ENCODE results near the gene HIGD1B. TPM values are rescaled to one million over a fixed set of nuclear protein-coding genes. Genes with fewer than 3 reads are reported as not detected.
A peak's percentile ranks its signal among the peaks of the same experiment; 100 is the strongest.

Gene HIGD1B
- total and polyA plus RNA-seq, 4 donors, result 0.28 to 0.43 TPM; not detected in 2

DNA sequence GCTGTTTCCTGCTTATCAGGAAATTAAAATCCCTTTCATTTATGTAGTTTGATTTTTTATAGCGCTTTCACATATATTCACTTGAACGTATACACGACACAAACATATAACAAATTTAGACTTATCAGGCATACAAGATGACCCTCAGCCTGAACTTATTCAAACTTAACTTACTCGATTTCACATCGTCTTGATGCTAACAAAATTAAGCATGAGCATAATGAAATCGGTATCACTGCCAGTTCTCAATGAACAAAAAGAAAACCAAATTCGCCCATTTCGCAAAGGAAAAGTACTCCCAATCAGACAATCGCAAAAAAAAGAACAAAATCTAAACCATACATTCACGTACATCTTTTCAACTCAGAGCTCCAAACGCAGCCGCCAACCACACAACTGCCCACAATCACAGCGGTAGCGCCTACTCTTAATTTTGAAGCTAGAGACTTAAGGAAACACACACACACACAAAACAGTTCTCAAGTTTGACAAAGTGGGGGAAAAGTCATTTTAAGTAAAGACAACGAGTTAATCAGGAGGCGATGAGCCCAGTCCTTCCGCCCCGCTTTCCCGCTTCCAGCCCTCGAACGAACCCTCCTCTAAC lies 18.7 kb upstream of the HIGD1B start:
- Histone ChIP-seq H3K4me1 (ENCODE audit: control insufficient read depth in 4 of 4, insufficient read depth in 4 of 4, low read length in 3 of 4) (peaks cover 10 to 12% (median 11%) of the 10 kb centered on the region in 4 donors), H3K9me3 (ENCODE audit: control insufficient read depth in 4 of 4, low read length in 3 of 4) (no peaks in the 10 kb centered on the region), H3K27me3 (ENCODE audit: control insufficient read depth in 4 of 4, insufficient read depth in 4 of 4, low read length in 3 of 4) (peaks cover 0 to 10% (median 2%) of the 10 kb centered on the region in 4 donors), H3K4me3 (ENCODE audit: low read depth in 1 of 3, low read length in 3 of 3) (peak overlapping the region in 1 of 3 donors; percentile 69), H3K9ac (ENCODE audit: low read depth in 1 of 2, low read length in 2 of 2) (peak overlapping the region in 1 of 2 donors; percentile 38), H3K27ac (ENCODE audit: low read depth in 1 of 2, low read length in 2 of 2) (peak overlapping the region in 1 of 2 donors; percentile 12), H3K36me3 (ENCODE audit: control insufficient read depth in 4 of 4, insufficient read depth in 3 of 4, low read depth in 1 of 4, low read length in 3 of 4) (no peaks in the 10 kb centered on the region)
- DNase-seq (ENCODE audit: low spot score), result no peak
- 11% methylated on average over 21 of the region's 21 CpGs for WGBS
- TF ChIP-seq, protein P1, sequence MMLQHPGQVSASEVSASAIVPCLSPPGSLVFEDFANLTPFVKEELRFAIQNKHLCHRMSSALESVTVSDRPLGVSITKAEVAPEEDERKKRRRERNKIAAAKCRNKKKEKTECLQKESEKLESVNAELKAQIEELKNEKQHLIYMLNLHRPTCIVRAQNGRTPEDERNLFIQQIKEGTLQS (IDR thresholded peaks at IDR 0.05), result no peak
- TF ChIP-seq HNF4A (conservative IDR thresholded peaks at IDR 0.05) (no peak), RXRA (IDR thresholded peaks at IDR 0.05) (no peak), FOXA2 (IDR thresholded peaks at IDR 0.05) (no peak), EGR1 (IDR thresholded peaks at IDR 0.05; ENCODE audit: low read depth in 2 of 2) (no peak), FOXA1 (IDR thresholded peaks at IDR 0.05) (no peak), RAD21 (IDR thresholded peaks at IDR 0.05) (no peak), TAF1 (conservative IDR thresholded peaks at IDR 0.05) (no peak)
- TF ChIP-seq, protein P2, sequence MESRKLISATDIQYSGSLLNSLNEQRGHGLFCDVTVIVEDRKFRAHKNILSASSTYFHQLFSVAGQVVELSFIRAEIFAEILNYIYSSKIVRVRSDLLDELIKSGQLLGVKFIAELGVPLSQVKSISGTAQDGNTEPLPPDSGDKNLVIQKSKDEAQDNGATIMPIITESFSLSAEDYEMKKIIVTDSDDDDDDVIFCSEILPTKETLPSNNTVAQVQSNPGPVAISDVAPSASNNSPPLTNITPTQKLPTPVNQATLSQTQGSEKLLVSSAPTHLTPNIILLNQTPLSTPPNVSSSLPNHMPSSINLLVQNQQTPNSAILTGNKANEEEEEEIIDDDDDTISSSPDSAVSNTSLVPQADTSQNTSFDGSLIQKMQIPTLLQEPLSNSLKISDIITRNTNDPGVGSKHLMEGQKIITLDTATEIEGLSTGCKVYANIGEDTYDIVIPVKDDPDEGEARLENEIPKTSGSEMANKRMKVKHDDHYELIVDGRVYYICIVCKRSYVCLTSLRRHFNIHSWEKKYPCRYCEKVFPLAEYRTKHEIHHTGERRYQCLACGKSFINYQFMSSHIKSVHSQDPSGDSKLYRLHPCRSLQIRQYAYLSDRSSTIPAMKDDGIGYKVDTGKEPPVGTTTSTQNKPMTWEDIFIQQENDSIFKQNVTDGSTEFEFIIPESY (IDR thresholded peaks at IDR 0.05), result no peak
- TF ChIP-seq, protein P3, sequence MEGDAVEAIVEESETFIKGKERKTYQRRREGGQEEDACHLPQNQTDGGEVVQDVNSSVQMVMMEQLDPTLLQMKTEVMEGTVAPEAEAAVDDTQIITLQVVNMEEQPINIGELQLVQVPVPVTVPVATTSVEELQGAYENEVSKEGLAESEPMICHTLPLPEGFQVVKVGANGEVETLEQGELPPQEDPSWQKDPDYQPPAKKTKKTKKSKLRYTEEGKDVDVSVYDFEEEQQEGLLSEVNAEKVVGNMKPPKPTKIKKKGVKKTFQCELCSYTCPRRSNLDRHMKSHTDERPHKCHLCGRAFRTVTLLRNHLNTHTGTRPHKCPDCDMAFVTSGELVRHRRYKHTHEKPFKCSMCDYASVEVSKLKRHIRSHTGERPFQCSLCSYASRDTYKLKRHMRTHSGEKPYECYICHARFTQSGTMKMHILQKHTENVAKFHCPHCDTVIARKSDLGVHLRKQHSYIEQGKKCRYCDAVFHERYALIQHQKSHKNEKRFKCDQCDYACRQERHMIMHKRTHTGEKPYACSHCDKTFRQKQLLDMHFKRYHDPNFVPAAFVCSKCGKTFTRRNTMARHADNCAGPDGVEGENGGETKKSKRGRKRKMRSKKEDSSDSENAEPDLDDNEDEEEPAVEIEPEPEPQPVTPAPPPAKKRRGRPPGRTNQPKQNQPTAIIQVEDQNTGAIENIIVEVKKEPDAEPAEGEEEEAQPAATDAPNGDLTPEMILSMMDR (IDR thresholded peaks at IDR 0.05; ENCODE audit: low read depth, low read length, missing input control), result no peak
- TF ChIP-seq, protein P4, sequence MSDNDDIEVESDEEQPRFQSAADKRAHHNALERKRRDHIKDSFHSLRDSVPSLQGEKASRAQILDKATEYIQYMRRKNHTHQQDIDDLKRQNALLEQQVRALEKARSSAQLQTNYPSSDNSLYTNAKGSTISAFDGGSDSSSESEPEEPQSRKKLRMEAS (IDR thresholded peaks at IDR 0.05), result no peak

DNA sequence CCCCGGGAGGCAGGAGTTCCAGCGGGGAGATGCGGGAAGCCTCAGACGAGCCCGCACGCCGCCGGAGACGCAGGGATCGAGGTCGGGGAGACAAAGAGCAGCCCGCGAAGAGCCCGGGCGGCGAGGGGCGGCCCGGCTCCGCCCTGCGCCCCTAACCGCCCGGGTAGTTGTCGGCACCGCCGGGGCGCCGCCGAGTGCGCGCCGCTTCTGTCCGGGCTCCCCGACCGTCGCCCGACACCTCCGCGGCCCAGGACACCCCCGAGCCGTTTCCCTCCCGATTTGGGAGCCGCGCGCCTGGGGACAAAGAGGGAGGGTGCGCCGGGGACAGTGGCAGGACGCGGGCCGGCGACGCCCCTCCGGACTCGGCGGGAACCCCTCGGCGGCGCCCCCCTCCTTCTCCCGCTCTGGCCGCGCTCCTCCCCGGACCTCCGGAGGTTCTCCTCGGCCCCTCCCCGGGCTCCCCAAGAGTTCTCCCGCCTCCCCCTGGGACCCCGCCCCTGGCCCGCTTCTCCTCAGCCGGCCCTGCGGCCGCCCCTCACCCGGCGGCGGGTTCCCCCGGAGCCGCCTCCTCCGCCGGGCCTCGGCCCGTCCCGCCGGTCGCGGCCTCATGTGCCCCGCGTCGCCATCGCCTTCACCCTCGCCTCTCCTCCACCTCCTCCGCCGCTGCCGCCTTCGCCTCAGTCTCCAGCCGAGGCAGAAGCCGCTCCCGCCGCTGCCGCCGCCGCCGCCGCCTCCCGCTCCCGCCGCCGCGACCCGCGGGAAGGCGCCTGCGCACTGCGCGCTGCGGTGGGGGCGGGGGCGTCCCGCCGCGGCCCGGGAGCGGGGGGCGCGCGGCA lies 17.9 kb upstream of the HIGD1B start, which contains the start of gene GJC1:
Gene GJC1, minus strand, starts transcription at position 765 of the 836 bp plus-strand sequence. CDS start 24,470 bp downstream, outside the sequence.
- 3% methylated on average over 123 of the region's 123 CpGs for whole genome bisulfite sequencing
- H3K4me1 ChIP-seq (ENCODE audit: control insufficient read depth in 4 of 4, insufficient read depth in 4 of 4, low read length in 3 of 4), result peaks cover 10 to 12% (median 11%) of the 10 kb centered on the region in 4 donors
- H3K27ac ChIP-seq (ENCODE audit: low read depth in 1 of 2, low read length in 2 of 2), result peak within 1 kb of the TSS in 1 of 2 donors; percentile 12
- H3K4me3 ChIP-seq (ENCODE audit: low read depth in 1 of 3, low read length in 3 of 3), result peak within 1 kb of the TSS in 2 of 3 donors; percentile 23 to 69
- no peak within 1 kb of the TSS for H3K9ac ChIP-seq (ENCODE audit: low read depth in 1 of 2, low read length in 2 of 2)
- no peaks in the 10 kb centered on the region for H3K9me3 ChIP-seq (ENCODE audit: control insufficient read depth in 4 of 4, low read length in 3 of 4)
- H3K36me3 ChIP-seq (ENCODE audit: control insufficient read depth in 4 of 4, insufficient read depth in 3 of 4, low read depth in 1 of 4, low read length in 3 of 4), result no peaks in the 10 kb centered on the region
- TF ChIP-seq YY1 (IDR thresholded peaks at IDR 0.05) (no peak), FOXA1 (IDR thresholded peaks at IDR 0.05) (no peak), JUND (IDR thresholded peaks at IDR 0.05) (no peak), SP1 (IDR thresholded peaks at IDR 0.05) (no peak)
- no peak for DNase-seq (ENCODE audit: low spot score)
- H3K27me3 ChIP-seq (ENCODE audit: control insufficient read depth in 4 of 4, insufficient read depth in 4 of 4, low read length in 3 of 4), result peaks cover 0 to 10% (median 1%) of the 10 kb centered on the region in 4 donors
